Osteocyte (in vitro differentiated cells): ENCODE measurements around the gene IKZF1. TPM values are rescaled to one million over a fixed set of nuclear protein-coding genes. Genes with fewer than 3 reads are reported as not detected.

Experiments
- DNase-seq: peaks from one replicate; pipeline ENCODE4 v3.0.0; 2021; ENCODE audit warnings: mixed read lengths; ENCODE audit not compliant: unreplicated experiment; ENCODE audit errors: extremely low spot score
- H3K27ac Mint-ChIP-seq: one replicate; pipeline ENCODE4 v1.8.0; 2021; ENCODE audit warnings: mild to moderate bottlenecking, mixed read lengths; ENCODE audit not compliant: unreplicated experiment
- H3K27me3 Mint-ChIP-seq: one replicate; pipeline ENCODE4 v1.8.0; 2021; ENCODE audit warnings: mixed read lengths; ENCODE audit not compliant: unreplicated experiment
- H3K36me3 Mint-ChIP-seq: one replicate; pipeline ENCODE4 v1.8.0; 2021; ENCODE audit warnings: mixed read lengths; ENCODE audit not compliant: unreplicated experiment
- H3K4me1 Mint-ChIP-seq: one replicate; pipeline ENCODE4 v1.8.0; 2021; ENCODE audit warnings: mixed read lengths; ENCODE audit not compliant: unreplicated experiment
- H3K4me3 Mint-ChIP-seq: one replicate; pipeline ENCODE4 v1.8.0; 2021; ENCODE audit warnings: mild to moderate bottlenecking, moderate library complexity, mixed read lengths; ENCODE audit not compliant: unreplicated experiment
- H3K9me3 Mint-ChIP-seq: one replicate; pipeline ENCODE4 v1.8.0; 2021; ENCODE audit warnings: mixed read lengths; ENCODE audit not compliant: unreplicated experiment
- CTCF ChIP-seq: fragments of 200-600 bp; sonication (generic); IDR thresholded peaks from 2 replicates; pipeline ENCODE4 v1.5.0; 2021; ENCODE audit warnings: antibody characterized with exemption, mild to moderate bottlenecking, moderate library complexity
- long read RNA-seq: library from polyadenylated mRNA; unstranded; transcript quantifications from one replicate; pipeline ENCODE4 v2.0.0, GENCODE V29; 2021
- total RNA-seq: library from RNA; stranded (reverse); gene quantifications from 2 replicates; pipeline ENCODE4 v1.2.1, GENCODE V29; 2021

Gene IKZF1
- total RNA-seq, result not detected in 2 replicates
- long read RNA-seq, result 0 reads

DNA sequence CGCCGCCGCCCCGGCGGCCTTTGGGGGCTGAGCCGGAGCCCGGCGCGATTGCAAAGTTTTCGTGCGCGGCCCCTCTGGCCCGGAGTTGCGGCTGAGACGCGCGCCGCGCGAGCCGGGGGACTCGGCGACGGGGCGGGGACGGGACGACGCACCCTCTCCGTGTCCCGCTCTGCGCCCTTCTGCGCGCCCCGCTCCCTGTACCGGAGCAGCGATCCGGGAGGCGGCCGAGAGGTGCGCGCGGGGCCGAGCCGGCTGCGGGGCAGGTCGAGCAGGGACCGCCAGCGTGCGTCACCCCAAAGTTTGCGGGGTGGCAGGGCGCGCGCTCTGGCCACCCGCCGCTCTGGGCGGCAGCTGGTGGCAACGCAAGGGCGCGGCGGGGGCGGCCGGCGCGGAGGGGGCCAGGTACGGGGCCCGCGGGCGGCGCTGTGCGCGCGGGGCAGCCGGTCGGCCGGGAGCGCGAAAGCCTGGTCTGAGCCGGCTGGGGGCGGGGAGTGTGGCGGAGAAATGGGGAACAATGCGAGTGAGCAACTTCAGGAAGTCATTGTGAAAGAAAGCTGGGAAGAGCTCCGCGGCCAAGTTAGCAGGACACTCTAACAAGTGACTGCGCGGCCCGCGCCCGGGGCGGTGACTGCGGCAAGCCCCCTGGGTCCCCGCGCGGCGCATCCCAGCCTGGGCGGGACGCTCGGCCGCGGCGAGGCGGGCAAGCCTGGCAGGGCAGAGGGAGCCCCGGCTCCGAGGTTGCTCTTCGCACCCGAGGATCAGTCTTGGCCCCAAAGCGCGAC, at the start of gene IKZF1:
Gene IKZF1, plus strand, starts transcription at position 588 of the 782 bp plus-strand sequence. CDS start 14,346 bp downstream, outside the sequence.
- peaks cover 5% of the 10 kb centered on the region for H3K4me1 Mint-ChIP-seq
- no peak within 1 kb of the TSS for H3K27ac Mint-ChIP-seq
- H3K27me3 Mint-ChIP-seq, result peaks cover 76% of the 10 kb centered on the region
- H3K9me3 Mint-ChIP-seq, result no peaks in the 10 kb centered on the region
- no peak for DNase-seq
- H3K36me3 Mint-ChIP-seq, result no peaks in the 10 kb centered on the region
- TF ChIP-seq CTCF, result no peak
- H3K4me3 Mint-ChIP-seq, result peak within 1 kb of the TSS; percentile 31

- Mint-ChIP-seq H3K36me3 (no peaks in the 10 kb centered on the region), H3K4me3 (no peak overlapping the region), H3K27me3 (peaks cover 9% of the 10 kb centered on the region), H3K9me3 (no peaks in the 10 kb centered on the region), H3K4me1 (no peaks in the 10 kb centered on the region), H3K27ac (no peak overlapping the region)
- DNase-seq, result no peak
- TF ChIP-seq CTCF, result no peak
Observed at GRCh38 chr7:50261593-50261992, 42.9 kb upstream of the IKZF1 start.

GRCh38 chr7:50262446-50262845, 42.1 kb upstream of the IKZF1 start:
- Mint-ChIP-seq H3K9me3 (no peaks in the 10 kb centered on the region), H3K4me1 (no peaks in the 10 kb centered on the region), H3K27ac (no peak overlapping the region), H3K36me3 (no peaks in the 10 kb centered on the region), H3K27me3 (peaks cover 9% of the 10 kb centered on the region), H3K4me3 (no peak overlapping the region)
- DNase-seq, result no peak
- TF ChIP-seq CTCF, result no peak

DNA sequence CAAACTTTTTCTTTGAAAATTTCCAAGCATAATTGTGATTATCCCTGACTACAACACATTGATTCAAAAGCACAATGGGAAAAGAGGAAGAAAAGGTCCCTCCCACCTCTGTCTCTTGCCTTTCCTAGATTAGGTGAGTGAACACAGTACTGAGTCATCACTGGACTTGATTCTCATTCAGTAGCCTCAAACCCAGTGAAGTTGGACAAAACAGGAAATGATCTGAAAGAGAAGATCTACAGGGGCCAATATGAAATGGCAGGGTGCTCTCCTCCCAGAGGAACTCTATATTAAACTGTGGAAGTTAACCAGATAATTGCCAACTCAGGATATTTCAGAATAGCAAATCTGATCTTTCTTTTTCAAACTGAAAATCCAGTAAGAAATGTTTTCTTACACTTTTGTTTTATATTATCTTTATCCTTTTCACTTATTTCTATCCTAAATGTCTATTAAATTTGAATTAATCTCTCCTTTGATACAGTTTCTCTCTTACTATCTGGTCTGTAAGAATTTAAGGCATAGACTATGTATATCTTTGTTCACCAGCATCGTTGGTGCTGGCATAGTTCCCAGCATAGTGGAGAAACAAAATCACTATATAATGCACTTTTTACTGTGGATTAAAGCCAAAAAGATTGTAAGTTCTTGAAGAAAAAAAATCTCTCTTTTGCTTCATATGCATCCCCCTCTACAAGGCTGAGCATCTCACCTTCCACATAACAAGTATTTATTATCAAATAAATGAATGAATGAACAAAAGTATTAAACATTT, 41.4 kb upstream of the IKZF1 start:
- H3K4me3 Mint-ChIP-seq, result no peak overlapping the region

More for the DNA sequence above, 41.4 kb upstream of the IKZF1 start:
- no peaks in the 10 kb centered on the region for H3K36me3 Mint-ChIP-seq
- no peak for TF ChIP-seq CTCF
- no peaks in the 10 kb centered on the region for H3K9me3 Mint-ChIP-seq
- peaks cover 7% of the 10 kb centered on the region for H3K27me3 Mint-ChIP-seq
- no peak for DNase-seq
- no peak overlapping the region for H3K27ac Mint-ChIP-seq
- H3K4me1 Mint-ChIP-seq, result no peaks in the 10 kb centered on the region
